HG03159 (cell line): Measurements from ENCODE around the gene ZFYVE16.
"Not testable (repeated sequence)": the region's sequence is repeated elsewhere in the genome, so short reads cannot be mapped to it uniquely, and the experiment has no call there.

ENCODE experiments used
- ATAC-seq: cut with Tn5 transposase; IDR thresholded peaks from one replicate; pipeline ENCODE4 v1.9.1; 2021; ENCODE audit warnings: mild to moderate bottlenecking, moderate library complexity; ENCODE audit not compliant: unreplicated experiment

Gene ZFYVE16

DNA sequence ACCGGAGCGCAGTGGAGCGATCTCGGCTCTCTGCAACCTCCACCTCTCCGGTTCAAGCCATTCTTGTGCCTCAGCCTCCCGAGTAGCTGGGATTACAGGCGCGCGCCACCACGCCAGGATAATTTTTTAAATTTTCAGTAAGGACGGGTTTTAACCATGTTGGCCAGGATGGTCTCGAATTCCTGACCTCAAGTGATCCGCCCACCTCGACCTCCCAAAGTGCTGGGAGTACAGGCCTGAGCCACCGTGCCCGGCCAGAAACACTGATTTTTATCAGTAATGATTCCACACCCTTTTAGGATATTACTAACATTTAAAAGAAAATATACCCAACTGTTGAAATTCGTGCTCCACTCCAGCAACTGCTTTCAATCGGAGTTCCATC lies 79.6 kb downstream of the ZFYVE16 start:
- ATAC-seq = no peak

DNA sequence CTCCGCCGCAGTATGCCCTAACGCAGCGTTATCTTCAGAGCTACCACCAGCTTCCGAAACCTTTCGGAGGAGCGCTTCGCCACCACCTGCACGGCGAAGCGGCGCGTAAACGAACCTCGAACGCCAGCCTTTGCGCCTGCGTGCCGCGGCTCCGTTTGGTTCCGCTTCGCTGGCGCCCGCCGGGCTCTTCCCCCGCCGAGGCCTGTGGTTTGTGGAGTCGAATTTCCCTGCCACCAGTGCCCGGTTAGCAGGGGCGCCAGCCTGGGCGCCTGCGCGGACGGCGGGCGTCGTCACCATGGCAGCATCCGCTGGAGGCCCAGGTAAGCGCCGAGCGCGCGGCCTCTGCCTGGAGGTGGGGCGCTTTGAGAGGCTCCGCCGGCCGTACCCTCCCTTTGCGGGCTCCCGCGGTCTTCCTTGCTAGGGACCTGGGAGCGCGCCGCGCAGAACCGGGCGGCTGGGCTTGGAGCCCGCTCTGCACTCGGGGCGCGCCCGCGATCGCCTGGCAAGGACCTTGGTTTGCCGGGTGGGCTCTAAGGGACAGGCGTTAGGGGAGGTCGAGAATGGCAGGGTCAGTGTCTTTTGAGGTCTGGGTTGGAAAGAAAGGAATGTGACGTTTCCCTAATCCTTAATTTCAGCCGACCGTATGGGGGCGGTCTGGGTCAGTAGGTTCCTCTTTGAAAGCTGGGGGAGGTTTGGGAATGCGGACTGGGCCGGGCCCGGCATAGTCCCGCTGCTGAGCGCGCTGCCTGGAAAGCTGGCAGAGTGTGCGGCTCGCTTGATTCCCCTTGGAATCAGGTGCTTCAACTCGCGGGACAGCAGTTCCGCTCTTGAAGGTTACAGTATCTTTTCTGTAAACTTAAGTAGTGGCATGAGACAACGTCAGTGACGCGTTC lies 80.2 kb downstream of the ZFYVE16 start, which contains the start of gene FAM151B:
Gene FAM151B, plus strand, starts transcription at position 272 of the 893 bp plus-strand sequence. Its CDS starts 24 bp downstream, at position 296.
- peak; percentile 78 for ATAC-seq

DNA sequence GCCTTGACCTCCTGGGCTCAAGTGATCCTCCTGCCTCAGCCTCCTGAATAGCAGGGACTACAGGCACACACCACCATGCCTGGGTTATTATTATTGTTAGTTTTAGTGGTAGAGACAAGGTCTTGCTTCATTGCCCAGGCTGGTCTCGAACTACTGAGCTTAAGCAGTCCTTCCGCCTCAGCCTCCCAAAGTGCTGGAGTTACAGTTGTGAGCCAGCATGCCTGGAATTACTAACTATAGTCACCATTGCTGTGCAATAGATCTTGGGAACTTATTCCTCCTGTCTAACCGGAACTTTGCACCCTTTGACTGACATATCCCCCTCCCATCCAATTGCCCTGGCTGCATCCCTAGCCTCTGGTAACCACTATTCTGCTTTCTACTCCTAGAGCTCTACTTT lies 83.4 kb downstream of the ZFYVE16 start:
- ATAC-seq = no peak

DNA sequence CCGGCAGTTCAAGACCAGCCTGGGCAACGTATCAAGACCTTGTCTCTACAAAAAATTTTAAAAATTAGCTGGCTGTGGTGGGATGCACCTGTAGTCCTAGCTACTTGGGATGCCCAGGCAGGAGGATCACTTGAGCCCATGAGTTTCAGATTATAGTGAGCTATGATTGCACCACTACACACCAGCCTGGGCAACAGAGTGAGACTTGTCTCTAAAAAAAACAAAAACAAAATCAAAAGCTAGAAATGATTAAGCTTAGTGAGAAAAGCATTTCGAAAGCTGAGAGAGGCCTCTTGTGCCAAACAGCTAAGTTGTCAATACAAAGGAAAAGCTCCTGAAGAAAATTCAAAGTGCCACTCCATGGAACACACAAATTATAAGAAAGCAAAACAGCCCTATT lies 84.9 kb downstream of the ZFYVE16 start:
- no peak for ATAC-seq

DNA sequence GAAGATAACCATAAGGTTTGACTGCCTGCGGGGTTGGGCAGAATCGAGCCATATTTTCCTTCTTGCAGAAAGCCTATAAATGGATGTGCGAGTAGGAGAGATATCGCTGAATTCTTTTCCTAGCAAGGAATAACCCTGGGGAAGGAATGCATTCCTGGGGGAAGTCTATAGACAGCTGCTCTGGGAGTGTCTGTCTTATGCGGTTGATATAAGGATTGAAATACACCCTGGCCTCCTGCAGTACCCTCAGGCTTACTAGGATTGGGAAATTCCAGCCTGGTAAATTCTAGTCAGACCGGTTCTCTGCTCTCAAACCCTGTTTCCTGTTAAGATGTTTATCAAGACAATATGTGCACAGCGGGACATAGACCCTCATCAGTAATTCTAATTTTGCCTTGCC lies 85.6 kb downstream of the ZFYVE16 start:
- ATAC-seq = not testable (repeated sequence)

DNA sequence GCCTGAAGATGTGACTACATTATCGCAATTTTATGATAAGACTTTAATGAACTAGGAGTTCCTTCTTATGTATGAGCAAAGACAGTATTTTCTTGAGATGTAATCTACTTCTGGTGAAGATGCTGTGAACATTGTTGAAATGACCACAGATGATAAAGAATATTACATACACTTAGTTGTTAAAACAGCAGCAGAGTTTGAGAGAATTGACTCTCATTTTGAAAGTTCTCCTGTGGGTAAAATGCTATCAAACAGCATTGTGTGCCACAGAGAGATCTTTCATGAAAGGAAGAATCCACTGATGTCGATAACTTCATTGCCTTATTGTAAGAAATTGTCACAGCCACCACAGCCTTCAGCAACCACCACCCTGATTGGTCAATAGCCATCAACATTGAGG lies 88.0 kb downstream of the ZFYVE16 start:
- ATAC-seq = no peak

DNA sequence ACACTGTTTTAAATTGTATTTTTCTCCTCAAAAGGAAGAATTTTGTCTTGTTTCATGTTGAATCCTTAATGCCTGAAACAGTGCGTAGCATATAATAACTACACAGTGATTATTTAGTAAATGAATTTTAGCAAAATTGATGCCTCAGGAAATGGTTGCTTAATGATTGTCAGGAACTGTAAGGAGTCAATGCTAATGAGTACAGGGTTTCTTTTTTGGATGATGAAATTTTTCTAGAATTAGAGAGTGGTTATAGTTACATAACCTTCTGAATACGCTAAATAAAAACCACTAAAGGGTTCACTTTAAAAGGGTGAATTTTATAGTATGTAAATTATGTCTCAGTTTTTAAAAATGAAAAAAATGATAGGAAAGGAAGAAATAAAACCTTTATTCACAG lies 94.9 kb downstream of the ZFYVE16 start:
- no peak for ATAC-seq

DNA sequence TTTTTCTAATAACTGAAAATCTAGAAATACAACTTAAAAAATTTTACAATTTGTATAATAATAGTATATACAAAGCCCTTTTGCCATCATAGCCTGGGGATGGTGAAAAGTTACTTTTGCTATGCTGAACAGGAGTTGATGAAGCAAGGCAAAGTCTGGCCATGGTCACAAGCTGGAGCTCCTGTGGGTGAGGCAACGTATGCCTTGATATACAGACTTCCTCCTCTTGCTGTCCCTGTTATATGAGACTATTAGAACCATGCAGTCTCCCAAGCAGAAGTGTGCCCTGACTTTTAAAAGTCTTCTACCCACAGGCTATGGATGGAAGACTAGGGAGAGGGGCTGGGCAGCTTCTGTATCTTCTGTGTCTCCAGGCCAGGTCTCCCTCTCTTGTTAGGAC lies 95.8 kb downstream of the ZFYVE16 start:
- no peak for ATAC-seq

DNA sequence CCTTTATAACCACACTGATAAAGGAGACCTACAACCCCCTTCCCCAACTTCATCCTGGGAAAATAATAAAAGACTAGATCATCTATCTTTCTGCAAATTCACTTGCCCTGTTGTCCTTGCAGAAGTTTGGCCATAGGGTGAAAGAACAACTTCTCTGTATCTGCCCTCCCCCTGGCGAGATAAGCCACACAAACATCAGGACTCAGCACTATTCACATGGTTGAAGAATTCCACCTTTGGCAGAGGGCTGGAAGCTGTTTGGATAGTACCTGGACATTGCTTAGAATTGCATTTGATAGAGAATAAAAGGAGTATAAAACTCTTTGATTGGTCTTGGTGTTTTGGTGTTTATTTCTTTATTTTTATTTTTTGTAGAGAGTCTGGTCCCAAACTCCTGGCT lies 97.0 kb downstream of the ZFYVE16 start:
- ATAC-seq = no peak

DNA sequence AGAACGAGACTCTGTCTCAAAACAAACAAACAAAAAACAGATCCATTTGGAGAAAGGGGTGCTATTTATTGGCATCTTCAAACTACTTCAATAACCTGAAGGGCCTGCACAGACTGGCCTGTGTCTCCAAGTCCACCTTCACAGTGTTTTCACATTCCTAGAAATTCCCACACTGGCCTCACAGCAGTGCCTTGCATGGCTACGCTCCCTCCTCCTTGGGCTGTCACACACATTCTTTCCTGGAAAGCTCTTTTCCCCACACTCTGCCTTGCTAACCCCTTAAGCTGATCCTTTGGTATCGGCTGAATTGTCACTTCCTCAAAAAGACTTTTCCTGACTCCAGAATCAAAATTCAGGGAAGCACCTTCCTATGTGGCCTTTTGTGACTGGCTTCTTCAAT lies 99.8 kb downstream of the ZFYVE16 start:
- no peak for ATAC-seq

DNA sequence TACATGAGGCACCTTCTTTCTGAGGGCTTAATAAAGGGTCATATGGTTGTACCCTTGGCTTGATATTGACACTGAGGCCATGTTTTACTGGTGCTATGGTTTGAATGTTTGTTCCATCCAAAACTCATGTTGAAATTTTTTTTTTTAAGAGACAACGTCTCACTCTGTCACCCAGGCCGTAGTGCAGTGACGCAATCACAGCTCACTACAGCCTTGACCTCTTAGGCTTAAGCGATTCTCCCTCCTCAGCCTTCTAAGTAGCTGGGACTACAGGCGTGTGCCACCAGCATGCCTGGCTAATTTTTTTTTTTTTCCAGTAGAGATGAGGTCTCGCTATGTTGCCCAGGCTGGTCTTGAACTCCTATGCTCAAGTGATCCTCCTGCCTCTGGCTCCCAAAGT lies 101.0 kb downstream of the ZFYVE16 start:
- ATAC-seq = no peak

DNA sequence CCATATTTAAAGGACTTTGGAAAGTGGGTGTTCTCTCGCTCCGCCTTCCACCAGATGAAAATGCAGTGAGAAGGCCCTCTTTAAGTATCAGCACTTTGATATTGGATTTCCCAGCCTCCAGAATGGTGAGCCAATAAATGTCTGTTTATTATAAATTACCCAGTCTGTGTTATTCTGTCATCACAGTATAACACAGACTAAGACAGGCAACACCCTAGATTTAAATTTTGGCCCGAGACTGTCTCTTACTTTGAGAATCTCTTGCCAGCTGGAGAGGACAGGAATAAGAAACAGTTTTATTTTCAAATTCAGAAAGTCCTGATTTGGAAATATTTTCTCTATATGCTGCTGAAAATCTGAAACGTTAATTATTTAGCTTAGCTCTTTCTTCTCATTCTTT lies 101.5 kb downstream of the ZFYVE16 start:
- ATAC-seq = no peak

DNA sequence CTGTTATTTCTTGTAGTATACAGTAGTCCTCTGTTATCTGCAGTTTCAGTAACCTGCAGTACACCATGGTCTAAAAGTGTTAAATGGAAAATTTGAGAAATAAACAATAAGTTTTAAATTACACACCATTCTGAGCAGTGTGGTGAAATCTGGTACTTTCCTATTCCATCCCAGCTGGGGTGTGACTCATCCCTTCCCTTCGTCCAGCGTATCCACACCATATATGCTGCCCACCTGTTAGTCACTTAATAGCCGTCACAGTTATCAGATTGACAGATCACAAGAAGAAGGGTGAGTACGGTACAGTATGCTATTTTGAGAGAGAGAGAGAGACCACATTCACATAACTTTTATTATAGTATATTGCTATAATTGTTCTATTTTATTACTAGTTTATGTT lies 109.0 kb downstream of the ZFYVE16 start:
- ATAC-seq = peak; percentile 44
